GM12878 (cell line): ENCODE results near the gene ERC2. TPM values are rescaled to one million over a fixed set of nuclear protein-coding genes. Genes with fewer than 3 reads are reported as not detected.

Experiments used
- ATAC-seq: fragments of 200-7000 bp; cut with Tn5 transposase; 3 replicates; pipeline ENCODE4 v1.9.1; 2020; ENCODE audit warnings: mild to moderate bottlenecking, moderate library complexity
- BruUV-seq: library from RNA; stranded (reverse); fragments of 400-500 nt; replicated peaks from 2 replicates; lab custom pipeline; 2021; lab: Mats Ljungman, UMichigan
- CTCF ChIA-PET: fragments of 300-600 bp; sonication (Branson Sonifier 250); formaldehyde crosslinking; extraction: SDS; loops from one replicate; lab custom pipeline; 2021; ENCODE audit warnings: inconsistent platforms; lab: Yijun Ruan, JAX
- POLR2A ChIA-PET: fragments of 350-600 bp; formaldehyde crosslinking; extraction: SDS; loops from one replicate; lab custom pipeline; 2021; ENCODE audit warnings: inconsistent platforms; lab: Charles Lee
- RAD21 ChIA-PET: fragments of 300-600 bp; sonication (Branson Sonifier 250); formaldehyde crosslinking; loops from one replicate; lab custom pipeline; 2023; ENCODE audit warnings: antibody characterized with exemption; ENCODE audit not compliant: unreplicated experiment; lab: Charles Lee
- SMC1A ChIA-PET: fragments of 300-600 bp; sonication (Branson Sonifier 250); formaldehyde crosslinking; loops from one replicate; lab custom pipeline; 2023; ENCODE audit not compliant: unreplicated experiment, uncharacterized antibody; lab: Charles Lee
- DNase-seq: peaks from one replicate; pipeline ENCODE4 v3.0.0-alpha.2; 2011; ENCODE audit warnings: low read depth, low spot score
- FAIRE-seq: peaks from 3 replicates; lab custom pipeline; 2011; peaks lifted over from hg19 to GRCh38; lab: Jason Lieb, UNC
- H2AFZ ChIP-seq: 2 replicates; pipeline ENCODE4 v1.6.0; 2011; ENCODE audit warnings: low read depth, low read length, control low read depth; ENCODE audit not compliant: control insufficient read depth
- H3K27ac ChIP-seq: 2 replicates; pipeline ENCODE4 v1.5.1; 2011; ENCODE audit warnings: control low read depth; ENCODE audit not compliant: control insufficient read depth, insufficient read depth
- H3K27me3 ChIP-seq, 2 experiments: replicated peaks in 1 of 2; 2 replicates each; pipeline versions ENCODE4 v1.6.0 to v1.6.1; 2011; ENCODE audit warnings: low read length in 1 of 2; ENCODE audit not compliant: control insufficient read depth in 2 of 2, insufficient read depth in 2 of 2
- H3K36me3 ChIP-seq, 2 experiments: 2 replicates each; pipeline ENCODE4 v1.5.1; 2011; ENCODE audit warnings: low read length in 1 of 2; ENCODE audit not compliant: control insufficient read depth in 2 of 2, insufficient read depth in 2 of 2
- H3K4me1 ChIP-seq: 2 replicates; pipeline ENCODE4 v1.6.1; 2011; ENCODE audit warnings: mild to moderate bottlenecking, low read length, moderate library complexity, mixed read lengths; ENCODE audit not compliant: control insufficient read depth, insufficient read depth
- H3K4me2 ChIP-seq: 2 replicates; pipeline ENCODE4 v1.6.0; 2011; ENCODE audit warnings: control low read depth; ENCODE audit not compliant: control insufficient read depth, insufficient read depth
- H3K4me3 ChIP-seq: fragments of 200-600 bp; sonication (generic); 2 replicates; pipeline ENCODE4 v1.5.1; 2016
- H3K79me2 ChIP-seq: 2 replicates; pipeline ENCODE4 v1.6.0; 2011; ENCODE audit warnings: low read length; ENCODE audit not compliant: control insufficient read depth, insufficient read depth
- H3K9ac ChIP-seq: 2 replicates; pipeline ENCODE4 v1.8.0; 2011; ENCODE audit warnings: low read length, control low read depth, mixed read lengths; ENCODE audit not compliant: control insufficient read depth, insufficient read depth
- H3K9me3 ChIP-seq: replicated peaks from 3 replicates; pipeline ENCODE4 v1.5.1; 2011; ENCODE audit warnings: mild to moderate bottlenecking, low read length; ENCODE audit not compliant: control insufficient read depth, insufficient read depth
- H4K20me1 ChIP-seq: 2 replicates; pipeline ENCODE4 v1.6.0; 2011; ENCODE audit not compliant: control insufficient read depth, insufficient read depth
- ASH2L ChIP-seq: fragments of 300-600, 200-600 bp; sonication (generic); IDR thresholded peaks from 2 replicates; pipeline ENCODE4 v1.6.1; 2017; ENCODE audit warnings: low read depth, mild to moderate bottlenecking, borderline replicate concordance
- ATF7 ChIP-seq: fragments of 450-650 bp; IDR thresholded peaks from 2 replicates; pipeline ENCODE4 v1.6.1; 2016; ENCODE audit warnings: low read depth, mild to moderate bottlenecking
- DPF2 ChIP-seq: fragments of 450-650 bp; IDR thresholded peaks from 2 replicates; pipeline ENCODE4 v1.6.1; 2017; ENCODE audit warnings: mild to moderate bottlenecking
- EZH2 ChIP-seq: IDR thresholded peaks from 2 replicates; pipeline ENCODE4 v1.6.1; 2012; ENCODE audit warnings: low read depth, mild to moderate bottlenecking, control low read depth, inconsistent platforms, low read length, borderline replicate concordance; ENCODE audit not compliant: control insufficient read depth
- HDAC2 ChIP-seq: fragments of 200-600 bp; sonication (generic); IDR thresholded peaks from 2 replicates; pipeline ENCODE4 v1.6.1; 2017
- IKZF1 ChIP-seq: fragments of 450-650 bp; conservative IDR thresholded peaks from 2 replicates; pipeline ENCODE4 v1.6.1; 2017; ENCODE audit warnings: antibody characterized with exemption, mild to moderate bottlenecking
- KAT2A ChIP-seq: conservative IDR thresholded peaks from 2 replicates; pipeline ENCODE4 v1.6.1; 2011; ENCODE audit warnings: low read depth, low read length; ENCODE audit not compliant: control insufficient read depth
- KLF5 ChIP-seq: fragments of 450-650 bp; IDR thresholded peaks from 2 replicates; pipeline ENCODE4 v1.6.1; 2014; ENCODE audit warnings: mild to moderate bottlenecking; ENCODE audit not compliant: partially characterized antibody
- MEF2A ChIP-seq: IDR thresholded peaks from 2 replicates; pipeline ENCODE4 v1.6.1; 2011; ENCODE audit warnings: low read depth, mild to moderate bottlenecking, low read length, moderate library complexity; ENCODE audit not compliant: insufficient read depth
- NR2C1 ChIP-seq: fragments of 450-650 bp; IDR thresholded peaks from 2 replicates; pipeline ENCODE4 v1.6.1; 2017; ENCODE audit warnings: antibody characterized with exemption, mild to moderate bottlenecking, moderate library complexity
- PBX3 ChIP-seq: IDR thresholded peaks from 2 replicates; pipeline ENCODE4 v1.6.1; 2011; ENCODE audit warnings: mild to moderate bottlenecking, low read depth, low read length, moderate library complexity; ENCODE audit not compliant: insufficient replicate concordance
- PML ChIP-seq: IDR thresholded peaks from 2 replicates; pipeline ENCODE4 v1.6.1; 2012; ENCODE audit warnings: low read length, inconsistent platforms
- SIX5 ChIP-seq: IDR thresholded peaks from 2 replicates; pipeline ENCODE4 v1.6.1; 2011; ENCODE audit warnings: mild to moderate bottlenecking, low read depth, low read length, moderate library complexity; ENCODE audit not compliant: severe bottlenecking
- SMAD1 ChIP-seq: fragments of 450-650 bp; IDR thresholded peaks from 2 replicates; pipeline ENCODE4 v1.6.1; 2018; ENCODE audit warnings: mild to moderate bottlenecking, low read depth; ENCODE audit not compliant: partially characterized antibody
- SMAD5 ChIP-seq: IDR thresholded peaks from 2 replicates; pipeline ENCODE4 v1.6.1; 2016; ENCODE audit warnings: antibody characterized with exemption, low read depth
- SPI1 ChIP-seq: IDR thresholded peaks from 2 replicates; pipeline ENCODE4 v1.6.1; 2011; ENCODE audit warnings: low read depth, mild to moderate bottlenecking, low read length, moderate library complexity, borderline replicate concordance; ENCODE audit not compliant: insufficient read depth
- TCF3 ChIP-seq: IDR thresholded peaks from 2 replicates; pipeline ENCODE4 v1.6.1; 2012; ENCODE audit warnings: low read depth, mild to moderate bottlenecking, low read length, borderline replicate concordance; ENCODE audit not compliant: insufficient read depth
- YY1 ChIP-seq: IDR thresholded peaks from 2 replicates; pipeline ENCODE4 v1.6.1; 2011; ENCODE audit warnings: low read depth, mild to moderate bottlenecking, low read length
- WGBS: methylation state at CpG from one replicate; pipeline ENCODE4 v1.1.6; 2016; ENCODE audit warnings: low lambda C conversion rate; ENCODE audit not compliant: insufficient replicate concordance, insufficient coverage; ENCODE audit errors: missing lambda C conversion rate; 5-methylcytosine and 5-hydroxymethylcytosine counted together
- in situ Hi-C: fragments of 300-500 bp; cut with MboI; formaldehyde crosslinking; loops from 9 replicates; pipeline ENCODE4 v1.14.3; 2018; ENCODE audit warnings: mixed read lengths
- intact Hi-C: fragments of 100-400 bp; cut with micrococcal nuclease; formaldehyde crosslinking; loops from one replicate; pipeline ENCODE4 v1.14.2; 2022; ENCODE audit not compliant: unreplicated experiment
- polyA plus RNA-seq, 11 experiments: library from polyadenylated mRNA; depleted of rRNA in 4 of 11; unstranded in 6 of 11; stranded (reverse) in 5 of 11; fragments of >200 nt; fragmentation: Nextera tagmentation in 4 of 11; fragmentation: Illumina TruSeq in 1 of 11; extraction: Ambion mirVana in 4 of 11; extraction: Trizol in 1 of 11; gene quantifications; 1 replicate in 1 of 11; 2 replicates in 10 of 11; pipeline versions ENCODE4 v1.2.1 to v1.2.3, GENCODE V29; 2011 to 2016; ENCODE audit warnings: inconsistent platforms in 2 of 11, missing spikeins in 2 of 11, low read depth in 1 of 11
- total RNA-seq, 4 experiments: library from RNA; depleted of rRNA in 3 of 4; stranded (reverse); fragments of >200 nt in 3 of 4; fragmentation: Illumina TruSeq in 1 of 4; extraction: Trizol in 1 of 4; gene quantifications; 2 replicates each; pipeline versions ENCODE4 v1.2.1 to v1.2.3, GENCODE V29; 2013 to 2021

ERC2 gene
- total and polyA plus RNA-seq, 10 of the 15 experiments (the other 5 are each of a cell fraction or from before 2014, with no cell fraction given) = 0.06 to 1.4 (median 0.12) TPM; not detected in 3

- H3K27me3 ChIP-seq = no peaks in the 10 kb centered on the region; a peak in 1 of 4 replicates
- H2AFZ ChIP-seq = no peak overlapping the region
- no TSS peak for BruUV-seq
- ChIA-PET RAD21 (no interaction called here), SMC1A (no interaction called here), CTCF (interaction anchor here (1.7 to 2.3 kb wide), 2 partner anchors 10 to 17 kb away, joined by 7 to 11 read pairs; no protein-coding TSS in a partner anchor), POLR2A (no interaction called here)
- no peaks in the 10 kb centered on the region for H3K79me2 ChIP-seq
- H4K20me1 ChIP-seq = no peaks in the 10 kb centered on the region
- no peak overlapping the region for H3K9ac ChIP-seq
- no peaks in the 10 kb centered on the region for H3K9me3 ChIP-seq
- TF ChIP-seq SMAD5 (no peak), SPI1 (no peak)
- no peak for DNase-seq
- in situ Hi-C loops (no loop called here), intact Hi-C loops (no loop called here)
- WGBS = 33% methylated on average over 3 of the region's 3 CpGs
- H3K36me3 ChIP-seq = no peaks in the 10 kb centered on the region
- H3K4me1 ChIP-seq = no peaks in the 10 kb centered on the region
- no peak for FAIRE-seq
- ATAC-seq = no peak
- H3K4me2 ChIP-seq = no peak overlapping the region
- H3K4me3 ChIP-seq = no peak overlapping the region
- H3K27ac ChIP-seq = no peak overlapping the region
Observed at GRCh38 chr3:56357266-56357665, 111.0 kb downstream of the ERC2 start.

- H2AFZ ChIP-seq = no peak overlapping the region
- DNase-seq (no peak), ATAC-seq (no peak), FAIRE-seq (no peak)
- CTCF ChIA-PET = interaction anchor here (1.7 to 2.3 kb wide), 2 partner anchors 9 to 16 kb away, joined by 7 to 11 read pairs; no protein-coding TSS in a partner anchor
- TF ChIP-seq NR2C1 (no peak), KAT2A (no peak), KLF5 (no peak), SPI1 (no peak), DPF2 (no peak), SMAD5 (no peak), SIX5 (no peak), YY1 (no peak), ATF7 (no peak), MEF2A (no peak), ASH2L (no peak), TCF3 (no peak), PBX3 (no peak), EZH2 (no peak), HDAC2 (no peak), IKZF1 (no peak), SMAD1 (no peak), PML (no peak)
- intact Hi-C loops (no loop called here), in situ Hi-C loops (no loop called here)
- RAD21 ChIA-PET = no interaction called here
- POLR2A ChIA-PET = no interaction called here
- no peak overlapping the region for H3K4me2 ChIP-seq
- BruUV-seq = no TSS peak
- H3K9me3 ChIP-seq = no peaks in the 10 kb centered on the region
- no peaks in the 10 kb centered on the region for H3K36me3 ChIP-seq
- no peaks in the 10 kb centered on the region for H3K4me1 ChIP-seq
- H3K27ac ChIP-seq = no peak overlapping the region
- no peaks in the 10 kb centered on the region; a peak in 1 of 4 replicates for H3K27me3 ChIP-seq
- SMC1A ChIA-PET = no interaction called here
- H3K4me3 ChIP-seq = no peak overlapping the region
- no peaks in the 10 kb centered on the region for H3K79me2 ChIP-seq
- H4K20me1 ChIP-seq = no peaks in the 10 kb centered on the region
- H3K9ac ChIP-seq = no peak overlapping the region
Observed at GRCh38 chr3:56356808-56357207, 111.5 kb downstream of the ERC2 start.
